COR-L47 (cell line): ENCODE measurements around the gene SPNS1.

Experiments
- DNase-seq: peaks from one replicate; lab custom pipeline; 2025; lab: John Stamatoyannopoulos, UW

The SPNS1 gene

DNA sequence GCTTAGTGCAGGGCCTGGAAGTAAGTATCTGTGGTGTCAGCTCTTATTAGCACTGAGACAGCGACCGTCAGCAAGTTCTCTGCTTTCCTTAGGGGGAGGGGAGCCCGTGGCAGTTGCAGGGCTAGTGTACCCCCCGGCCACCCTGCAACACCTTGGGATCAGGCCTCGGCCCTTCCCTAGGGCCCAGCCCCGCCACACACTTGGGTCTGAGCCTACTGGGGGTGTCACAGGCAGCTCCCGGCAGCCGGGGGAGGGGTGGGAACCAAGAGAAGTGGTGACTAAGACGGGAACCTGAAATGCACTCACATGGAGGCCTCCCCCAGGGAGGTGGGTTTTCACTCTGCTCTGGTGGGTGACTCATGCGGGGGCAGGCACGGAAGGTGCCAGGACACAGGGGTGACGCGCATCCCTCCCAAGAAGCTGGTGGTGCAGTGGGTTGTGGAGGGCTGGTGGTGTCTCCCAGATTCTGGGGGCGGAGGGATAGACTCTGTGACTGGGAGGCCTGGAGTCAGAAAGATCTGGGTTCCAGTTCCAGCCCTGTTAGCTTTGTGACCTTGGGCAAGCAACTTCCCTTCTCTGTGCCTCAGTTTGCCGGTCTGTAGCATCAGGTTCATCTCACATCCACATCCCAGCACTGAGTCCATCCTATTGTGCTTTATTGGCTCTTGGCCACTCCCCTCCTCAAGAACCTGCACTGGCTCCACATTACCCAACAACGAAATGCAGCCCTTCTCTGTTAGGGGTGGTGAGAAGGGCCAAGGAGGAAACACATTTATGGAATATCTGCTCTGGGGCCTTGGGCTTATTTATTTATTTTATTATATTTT lies 54.8 kb downstream of the SPNS1 start:
- DNase-seq = no peak

DNA sequence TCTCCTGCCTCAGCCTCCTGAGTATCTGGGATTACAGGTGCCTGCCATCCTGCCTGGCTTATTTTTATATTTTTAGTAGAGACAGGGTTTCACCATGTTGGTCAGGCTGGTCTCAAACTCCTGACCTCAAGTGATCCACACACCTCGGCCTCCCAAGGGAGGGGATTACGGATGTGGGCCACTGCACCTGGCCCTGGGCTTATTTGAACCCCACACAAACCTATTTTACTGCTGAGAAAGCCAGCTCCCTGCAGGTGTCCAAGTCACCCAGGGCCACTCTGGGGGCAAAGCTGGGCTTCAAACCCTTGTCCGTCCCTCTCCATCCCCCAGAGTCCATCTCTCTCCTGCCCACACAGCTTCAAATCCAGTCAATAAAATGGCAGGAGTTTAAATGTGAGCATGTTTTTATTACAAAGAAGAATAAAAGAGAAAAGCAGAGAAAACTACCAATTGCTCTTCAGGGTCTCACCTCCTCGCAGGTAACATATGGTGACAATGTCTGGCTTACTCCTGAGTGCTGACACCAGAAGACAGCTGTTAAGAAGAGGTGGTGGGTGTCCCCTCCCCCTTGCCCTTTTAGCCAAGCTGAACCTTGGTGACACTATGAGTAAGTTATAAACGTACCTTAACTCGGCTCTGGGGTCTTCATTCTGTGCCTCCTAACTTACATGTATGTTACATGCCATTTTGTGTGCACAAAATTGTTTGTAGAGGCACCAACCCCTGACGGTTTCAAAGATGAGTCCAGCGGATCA lies 55.7 kb downstream of the SPNS1 start:
- no peak for DNase-seq
